GM19239 (cell line): ENCODE data around the gene FAM50A.

Experiments used
- DNase-seq: peaks from one replicate; pipeline ENCODE4 v3.0.0; 2011; ENCODE audit warnings: low spot score; ENCODE audit not compliant: insufficient read length
- FAIRE-seq: peaks from 2 replicates; lab custom pipeline; 2011; peaks lifted over from hg19 to GRCh38; lab: Jason Lieb, UNC

The FAM50A gene

GRCh38 chrX:154436983-154437752, 6.8 kb upstream of the FAM50A start, which contains the start of gene GDI1:
Gene GDI1 (plus strand): TSS chrX:154437154. CDS start chrX:154437255, 101 bp downstream.
- FAIRE-seq (peak; percentile 55), DNase-seq (peak; percentile 50)

- DNase-seq (no peak), FAIRE-seq (no peak)
Measured at GRCh38 chrX:154437971-154438893, 5.7 kb upstream of the FAM50A start.

GRCh38 chrX:154439841-154440240, 4.1 kb upstream of the FAM50A start:
- no peak for FAIRE-seq
- DNase-seq = no peak

GRCh38 chrX:154440623-154441357, 3.2 kb upstream of the FAM50A start:
- DNase-seq = no peak
- no peak for FAIRE-seq

GRCh38 chrX:154441564-154441963, 2.4 kb upstream of the FAM50A start:
- no peak for FAIRE-seq
- DNase-seq = no peak

- DNase-seq = no peak
- FAIRE-seq = no peak
Measured at GRCh38 chrX:154441984-154442707, 1.8 kb upstream of the FAM50A start.

GRCh38 chrX:154443479-154443910, 446 bp upstream of the FAM50A start:
- FAIRE-seq (no peak), DNase-seq (no peak)

- DNase-seq = no peak
Measured at GRCh38 chrX:154444755-154445246, 860 bp downstream of the FAM50A start.

GRCh38 chrX:154445776-154446175, 1.8 kb downstream of the FAM50A start:
- DNase-seq (no peak), FAIRE-seq (no peak)

More at GRCh38 chrX:154444755-154445246, 860 bp downstream of the FAM50A start:
- no peak for FAIRE-seq

GRCh38 chrX:154446430-154446829, 2.5 kb downstream of the FAM50A start:
- no peak for FAIRE-seq
- no peak for DNase-seq

- FAIRE-seq (no peak), DNase-seq (no peak)
Measured at GRCh38 chrX:154448484-154448883, 4.5 kb downstream of the FAM50A start.

GRCh38 chrX:154449618-154450017, 5.7 kb downstream of the FAM50A start:
- FAIRE-seq (no peak), DNase-seq (no peak)

GRCh38 chrX:154450312-154450711, 6.4 kb downstream of the FAM50A start:
- FAIRE-seq (no peak), DNase-seq (no peak)

- DNase-seq (no peak), FAIRE-seq (no peak)
Measured at GRCh38 chrX:154452823-154453222, 8.9 kb downstream of the FAM50A start.

GRCh38 chrX:154457491-154458115, 13.7 kb downstream of the FAM50A start:
- FAIRE-seq (peak; percentile 14), DNase-seq (peak; percentile 58)

GRCh38 chrX:154458116-154458953, 14.4 kb downstream of the FAM50A start, which contains the start of gene PLXNA3:
Gene PLXNA3 (plus strand): TSS chrX:154458281. CDS start chrX:154460184, 1,903 bp downstream.
- DNase-seq (peak; percentile 53), FAIRE-seq (no peak)

GRCh38 chrX:154458954-154459778, 15.2 kb downstream of the FAM50A start:
- FAIRE-seq (peak; percentile 55), DNase-seq (no peak)
